WTC11 (cell line): ENCODE results near the gene MKS1. TPM values are rescaled to one million over a fixed set of nuclear protein-coding genes. Genes with fewer than 3 reads are reported as not detected.

Experiments used
- ATAC-seq: fragments of 200-7000 bp; cut with Tn5 transposase; 2 replicates; pipeline ENCODE4 v1.10.0; 2021; ENCODE audit warnings: mild to moderate bottlenecking, moderate library complexity
- CTCF ChIA-PET: fragments of 300-600 bp; sonication (Branson Sonifier 250); formaldehyde crosslinking; loops from one replicate; lab custom pipeline; 2021; ENCODE audit warnings: antibody characterized with exemption; lab: Charles Lee
- POLR2A ChIA-PET: fragments of 350-600 bp; sonication (Branson Sonifier 250); formaldehyde crosslinking; loops from one replicate; lab custom pipeline; 2021; ENCODE audit warnings: antibody characterized with exemption; lab: Charles Lee
- DNase-seq: peaks from one replicate; pipeline ENCODE4 v3.0.0; 2021; ENCODE audit warnings: low spot score
- H3K27ac Mint-ChIP-seq: 2 replicates; pipeline ENCODE4 v1.8.0; 2021; ENCODE audit warnings: mixed read lengths
- H3K27me3 Mint-ChIP-seq: 2 replicates; pipeline ENCODE4 v1.8.0; 2021; ENCODE audit warnings: low read depth, mild to moderate bottlenecking, moderate library complexity, mixed read lengths
- H3K36me3 Mint-ChIP-seq: 2 replicates; pipeline ENCODE4 v1.8.0; 2021; ENCODE audit warnings: mixed read lengths
- H3K4me1 Mint-ChIP-seq: 2 replicates; pipeline ENCODE4 v1.8.0; 2022; ENCODE audit warnings: mixed read lengths
- H3K4me3 Mint-ChIP-seq: 2 replicates; pipeline ENCODE4 v1.8.0; 2021; ENCODE audit warnings: mild to moderate bottlenecking, moderate library complexity, mixed read lengths
- H3K9me3 Mint-ChIP-seq: 2 replicates; pipeline ENCODE4 v1.8.0; 2021; ENCODE audit warnings: mixed read lengths
- ARID4B ChIP-seq: sonication (generic); formaldehyde crosslinking; IDR thresholded peaks from 2 replicates; pipeline ENCODE4 v1.8.0; 2023; ENCODE audit warnings: missing genetic modification reagents, mild to moderate bottlenecking, borderline replicate concordance
- CREM ChIP-seq: sonication (generic); formaldehyde crosslinking; IDR thresholded peaks from 2 replicates; pipeline ENCODE4 v1.8.1; 2022; ENCODE audit warnings: mild to moderate bottlenecking, missing genetic modification reagents, moderate library complexity
- ELF4 ChIP-seq: sonication (generic); formaldehyde crosslinking; IDR thresholded peaks from 2 replicates; pipeline ENCODE4 v1.8.1; 2022; ENCODE audit warnings: low read depth, mild to moderate bottlenecking, moderate library complexity, missing genetic modification reagents
- FOXP1 ChIP-seq: sonication (generic); formaldehyde crosslinking; IDR thresholded peaks from 2 replicates; pipeline ENCODE4 v1.8.0; 2022; ENCODE audit warnings: missing genetic modification reagents, mild to moderate bottlenecking, moderate library complexity, borderline replicate concordance
- MYBL2 ChIP-seq: sonication (generic); formaldehyde crosslinking; IDR thresholded peaks from 2 replicates; pipeline ENCODE4 v1.8.1; 2023; ENCODE audit warnings: mild to moderate bottlenecking, moderate library complexity, missing genetic modification reagents
- NR3C1 ChIP-seq: sonication (generic); formaldehyde crosslinking; conservative IDR thresholded peaks from 2 replicates; pipeline ENCODE4 v1.8.1; 2023; ENCODE audit warnings: low read depth, mild to moderate bottlenecking, missing genetic modification reagents
- PRRX2 ChIP-seq: fragments of 250-450 bp; sonication (Bioruptor Pico); IDR thresholded peaks from 2 replicates; pipeline ENCODE4 v1.8.0; 2021; ENCODE audit warnings: mild to moderate bottlenecking
- RELA ChIP-seq: sonication (generic); formaldehyde crosslinking; IDR thresholded peaks from 2 replicates; pipeline ENCODE4 v1.8.1; 2022; ENCODE audit warnings: missing genetic modification reagents, mild to moderate bottlenecking, borderline replicate concordance
- SOX15 ChIP-seq: fragments of 250-450 bp; sonication (Bioruptor Pico); IDR thresholded peaks from 2 replicates; pipeline ENCODE4 v1.9.0; 2021; ENCODE audit warnings: mild to moderate bottlenecking
- TEAD4 ChIP-seq: sonication (generic); formaldehyde crosslinking; IDR thresholded peaks from 2 replicates; pipeline ENCODE4 v1.8.0; 2022; ENCODE audit warnings: mild to moderate bottlenecking, missing genetic modification reagents
- ZNF138 ChIP-seq: sonication (generic); formaldehyde crosslinking; conservative IDR thresholded peaks from 2 replicates; pipeline ENCODE4 v1.8.1; 2022; ENCODE audit warnings: mild to moderate bottlenecking, moderate library complexity, missing genetic modification reagents
- ZNF423 ChIP-seq: fragments of 250-450 bp; sonication (Bioruptor Pico); IDR thresholded peaks from 2 replicates; pipeline ENCODE4 v2.1.2; 2022; ENCODE audit warnings: mild to moderate bottlenecking, moderate library complexity
- total RNA-seq: library from RNA; stranded (reverse); gene quantifications from 3 replicates; pipeline ENCODE4 v1.2.3, GENCODE V29; 2021
- TF ChIP-seq, protein P1 (sequence below): sonication (generic); formaldehyde crosslinking; IDR thresholded peaks from 2 replicates; pipeline ENCODE4 v1.8.1; 2022; ENCODE audit warnings: mild to moderate bottlenecking, missing genetic modification reagents, moderate library complexity, borderline replicate concordance
- TF ChIP-seq, protein P2 (sequence below): sonication (generic); formaldehyde crosslinking; IDR thresholded peaks from 2 replicates; pipeline ENCODE4 v1.8.0; 2023; ENCODE audit warnings: missing genetic modification reagents
- TF ChIP-seq, protein P3 (sequence below): sonication (generic); formaldehyde crosslinking; IDR thresholded peaks from 2 replicates; pipeline ENCODE4 v1.8.1; 2023; ENCODE audit warnings: mild to moderate bottlenecking, missing genetic modification reagents
- TF ChIP-seq, protein P4 (sequence below): fragments of 200-600 bp; IDR thresholded peaks from 2 replicates; pipeline ENCODE4 v1.8.0; 2022; ENCODE audit warnings: antibody characterized with exemption
- TF ChIP-seq, protein P5 (sequence below): sonication (generic); formaldehyde crosslinking; conservative IDR thresholded peaks from 2 replicates; pipeline ENCODE4 v1.8.1; 2023; ENCODE audit warnings: mild to moderate bottlenecking, low read depth, missing genetic modification reagents, moderate library complexity
- TF ChIP-seq, protein P6 (sequence below): sonication (generic); formaldehyde crosslinking; IDR thresholded peaks from 2 replicates; pipeline ENCODE4 v1.8.0; 2022; ENCODE audit warnings: mild to moderate bottlenecking, missing genetic modification reagents

Gene MKS1
- total RNA-seq, 1 experiment from 2014 or later: 24.2 TPM

DNA sequence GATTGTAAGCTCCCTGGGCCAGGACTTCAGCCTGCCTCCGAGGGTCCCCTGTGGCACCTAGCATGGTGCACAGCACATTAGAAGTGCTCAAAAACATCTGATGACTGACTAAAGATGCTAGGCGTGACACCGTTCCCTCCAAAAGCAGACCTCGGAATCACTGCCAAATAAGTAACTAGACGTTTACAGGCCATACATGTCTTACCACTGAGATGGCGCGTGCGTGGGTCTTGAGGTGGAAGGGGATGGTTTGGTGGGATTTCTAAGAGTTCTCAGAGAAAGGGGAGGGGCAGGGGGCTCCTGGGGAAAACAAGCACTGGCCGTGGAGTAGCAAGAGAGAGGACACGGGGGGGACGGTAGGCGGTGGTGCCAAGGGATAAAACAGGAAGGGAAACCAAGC lies 49.3 kb upstream of the MKS1 start:
- DNase-seq: no peak
- POLR2A ChIA-PET: interaction anchor here (0.6 to 0.7 kb wide), 2 partner anchors 18 to 58 kb away, joined by 3 to 10 read pairs; no protein-coding TSS in a partner anchor
- Mint-ChIP-seq H3K4me3 (no peak overlapping the region), H3K36me3 (no peaks in the 10 kb centered on the region), H3K27me3 (peaks cover 25% of the 10 kb centered on the region)
- ATAC-seq: no peak
- no peak for TF ChIP-seq TEAD4 (CRISPR knock-in tag)
- TF ChIP-seq PRRX2 (CRISPR knock-in tag): no peak
- TF ChIP-seq ARID4B (CRISPR knock-in tag): no peak
- no peak for TF ChIP-seq SOX15 (CRISPR knock-in tag)
- no peak for TF ChIP-seq ELF4
- TF ChIP-seq, protein P1, sequence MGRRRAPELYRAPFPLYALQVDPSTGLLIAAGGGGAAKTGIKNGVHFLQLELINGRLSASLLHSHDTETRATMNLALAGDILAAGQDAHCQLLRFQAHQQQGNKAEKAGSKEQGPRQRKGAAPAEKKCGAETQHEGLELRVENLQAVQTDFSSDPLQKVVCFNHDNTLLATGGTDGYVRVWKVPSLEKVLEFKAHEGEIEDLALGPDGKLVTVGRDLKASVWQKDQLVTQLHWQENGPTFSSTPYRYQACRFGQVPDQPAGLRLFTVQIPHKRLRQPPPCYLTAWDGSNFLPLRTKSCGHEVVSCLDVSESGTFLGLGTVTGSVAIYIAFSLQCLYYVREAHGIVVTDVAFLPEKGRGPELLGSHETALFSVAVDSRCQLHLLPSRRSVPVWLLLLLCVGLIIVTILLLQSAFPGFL: no peak
- TF ChIP-seq, protein P2, sequence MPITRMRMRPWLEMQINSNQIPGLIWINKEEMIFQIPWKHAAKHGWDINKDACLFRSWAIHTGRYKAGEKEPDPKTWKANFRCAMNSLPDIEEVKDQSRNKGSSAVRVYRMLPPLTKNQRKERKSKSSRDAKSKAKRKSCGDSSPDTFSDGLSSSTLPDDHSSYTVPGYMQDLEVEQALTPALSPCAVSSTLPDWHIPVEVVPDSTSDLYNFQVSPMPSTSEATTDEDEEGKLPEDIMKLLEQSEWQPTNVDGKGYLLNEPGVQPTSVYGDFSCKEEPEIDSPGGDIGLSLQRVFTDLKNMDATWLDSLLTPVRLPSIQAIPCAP (CRISPR knock-in tag): no peak
- TF ChIP-seq ZNF423 (CRISPR knock-in tag): no peak
- TF ChIP-seq ZNF138 (CRISPR knock-in tag): no peak
- TF ChIP-seq, protein P3, sequence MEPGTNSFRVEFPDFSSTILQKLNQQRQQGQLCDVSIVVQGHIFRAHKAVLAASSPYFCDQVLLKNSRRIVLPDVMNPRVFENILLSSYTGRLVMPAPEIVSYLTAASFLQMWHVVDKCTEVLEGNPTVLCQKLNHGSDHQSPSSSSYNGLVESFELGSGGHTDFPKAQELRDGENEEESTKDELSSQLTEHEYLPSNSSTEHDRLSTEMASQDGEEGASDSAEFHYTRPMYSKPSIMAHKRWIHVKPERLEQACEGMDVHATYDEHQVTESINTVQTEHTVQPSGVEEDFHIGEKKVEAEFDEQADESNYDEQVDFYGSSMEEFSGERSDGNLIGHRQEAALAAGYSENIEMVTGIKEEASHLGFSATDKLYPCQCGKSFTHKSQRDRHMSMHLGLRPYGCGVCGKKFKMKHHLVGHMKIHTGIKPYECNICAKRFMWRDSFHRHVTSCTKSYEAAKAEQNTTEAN (CRISPR knock-in tag): no peak
- TF ChIP-seq, protein P4, sequence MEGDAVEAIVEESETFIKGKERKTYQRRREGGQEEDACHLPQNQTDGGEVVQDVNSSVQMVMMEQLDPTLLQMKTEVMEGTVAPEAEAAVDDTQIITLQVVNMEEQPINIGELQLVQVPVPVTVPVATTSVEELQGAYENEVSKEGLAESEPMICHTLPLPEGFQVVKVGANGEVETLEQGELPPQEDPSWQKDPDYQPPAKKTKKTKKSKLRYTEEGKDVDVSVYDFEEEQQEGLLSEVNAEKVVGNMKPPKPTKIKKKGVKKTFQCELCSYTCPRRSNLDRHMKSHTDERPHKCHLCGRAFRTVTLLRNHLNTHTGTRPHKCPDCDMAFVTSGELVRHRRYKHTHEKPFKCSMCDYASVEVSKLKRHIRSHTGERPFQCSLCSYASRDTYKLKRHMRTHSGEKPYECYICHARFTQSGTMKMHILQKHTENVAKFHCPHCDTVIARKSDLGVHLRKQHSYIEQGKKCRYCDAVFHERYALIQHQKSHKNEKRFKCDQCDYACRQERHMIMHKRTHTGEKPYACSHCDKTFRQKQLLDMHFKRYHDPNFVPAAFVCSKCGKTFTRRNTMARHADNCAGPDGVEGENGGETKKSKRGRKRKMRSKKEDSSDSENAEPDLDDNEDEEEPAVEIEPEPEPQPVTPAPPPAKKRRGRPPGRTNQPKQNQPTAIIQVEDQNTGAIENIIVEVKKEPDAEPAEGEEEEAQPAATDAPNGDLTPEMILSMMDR: no peak
- TF ChIP-seq, protein P5, sequence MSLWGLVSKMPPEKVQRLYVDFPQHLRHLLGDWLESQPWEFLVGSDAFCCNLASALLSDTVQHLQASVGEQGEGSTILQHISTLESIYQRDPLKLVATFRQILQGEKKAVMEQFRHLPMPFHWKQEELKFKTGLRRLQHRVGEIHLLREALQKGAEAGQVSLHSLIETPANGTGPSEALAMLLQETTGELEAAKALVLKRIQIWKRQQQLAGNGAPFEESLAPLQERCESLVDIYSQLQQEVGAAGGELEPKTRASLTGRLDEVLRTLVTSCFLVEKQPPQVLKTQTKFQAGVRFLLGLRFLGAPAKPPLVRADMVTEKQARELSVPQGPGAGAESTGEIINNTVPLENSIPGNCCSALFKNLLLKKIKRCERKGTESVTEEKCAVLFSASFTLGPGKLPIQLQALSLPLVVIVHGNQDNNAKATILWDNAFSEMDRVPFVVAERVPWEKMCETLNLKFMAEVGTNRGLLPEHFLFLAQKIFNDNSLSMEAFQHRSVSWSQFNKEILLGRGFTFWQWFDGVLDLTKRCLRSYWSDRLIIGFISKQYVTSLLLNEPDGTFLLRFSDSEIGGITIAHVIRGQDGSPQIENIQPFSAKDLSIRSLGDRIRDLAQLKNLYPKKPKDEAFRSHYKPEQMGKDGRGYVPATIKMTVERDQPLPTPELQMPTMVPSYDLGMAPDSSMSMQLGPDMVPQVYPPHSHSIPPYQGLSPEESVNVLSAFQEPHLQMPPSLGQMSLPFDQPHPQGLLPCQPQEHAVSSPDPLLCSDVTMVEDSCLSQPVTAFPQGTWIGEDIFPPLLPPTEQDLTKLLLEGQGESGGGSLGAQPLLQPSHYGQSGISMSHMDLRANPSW (CRISPR knock-in tag): no peak
- no peak for TF ChIP-seq RELA (CRISPR knock-in tag)
- no peak for TF ChIP-seq FOXP1
- no peak for TF ChIP-seq NR3C1 (CRISPR knock-in tag)
- TF ChIP-seq MYBL2: no peak
- no peak for TF ChIP-seq CREM (CRISPR knock-in tag)
- TF ChIP-seq, protein P6, sequence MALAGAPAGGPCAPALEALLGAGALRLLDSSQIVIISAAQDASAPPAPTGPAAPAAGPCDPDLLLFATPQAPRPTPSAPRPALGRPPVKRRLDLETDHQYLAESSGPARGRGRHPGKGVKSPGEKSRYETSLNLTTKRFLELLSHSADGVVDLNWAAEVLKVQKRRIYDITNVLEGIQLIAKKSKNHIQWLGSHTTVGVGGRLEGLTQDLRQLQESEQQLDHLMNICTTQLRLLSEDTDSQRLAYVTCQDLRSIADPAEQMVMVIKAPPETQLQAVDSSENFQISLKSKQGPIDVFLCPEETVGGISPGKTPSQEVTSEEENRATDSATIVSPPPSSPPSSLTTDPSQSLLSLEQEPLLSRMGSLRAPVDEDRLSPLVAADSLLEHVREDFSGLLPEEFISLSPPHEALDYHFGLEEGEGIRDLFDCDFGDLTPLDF (CRISPR knock-in tag): no peak
- TF ChIP-seq, all 79 proteins: peak for 0
- H3K9me3 Mint-ChIP-seq: no peaks in the 10 kb centered on the region
- no peak overlapping the region for H3K27ac Mint-ChIP-seq
- CTCF ChIA-PET: interaction anchor here (0.9 to 1.1 kb wide), 4 partner anchors 11 to 69 kb away, joined by 3 to 4 read pairs (median 3); no protein-coding TSS in a partner anchor
- H3K4me1 Mint-ChIP-seq: no peaks in the 10 kb centered on the region
